ENCODE results near the gene LIN54.
"Not testable (repeated sequence)": the region's sequence is repeated elsewhere in the genome, so short reads cannot be mapped to it uniquely, and the experiment has no call there.

Gene LIN54

DNA sequence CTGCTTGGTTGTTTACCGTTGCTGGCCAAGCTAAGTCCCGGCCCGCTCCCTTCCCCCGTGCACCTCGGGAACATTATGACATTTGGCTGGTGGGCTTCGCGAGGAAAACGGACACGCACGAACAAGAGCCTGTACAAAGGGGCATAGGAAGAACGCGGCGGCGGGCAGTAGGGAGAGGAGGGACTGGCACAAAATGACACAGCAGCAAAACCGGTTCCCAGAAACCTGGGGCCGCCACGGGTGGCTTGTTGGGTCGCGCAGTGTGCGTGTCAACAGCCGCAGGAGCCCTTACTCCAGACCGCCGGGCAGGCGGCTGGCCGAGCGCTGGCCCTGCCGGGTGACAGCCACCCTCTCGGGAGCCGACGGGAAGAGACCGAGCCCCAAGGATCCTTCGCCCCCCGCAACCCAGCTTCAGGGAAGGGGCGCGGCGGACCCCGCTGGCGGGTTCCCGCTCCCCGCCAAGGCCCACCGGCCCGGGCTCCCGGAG lies 1.6 kb upstream of the LIN54 start:
- DNase-seq (ENCODE audit: insufficient read length, low spot score) (no peak), FAIRE-seq (peak; percentile 52)
- no peak for TF ChIP-seq POLR2A (IDR thresholded peaks at IDR 0.05; ENCODE audit: low read depth, low read length)
- TF ChIP-seq TAF1 (IDR thresholded peaks at IDR 0.05; ENCODE audit: low read depth, low read length): no peak

DNA sequence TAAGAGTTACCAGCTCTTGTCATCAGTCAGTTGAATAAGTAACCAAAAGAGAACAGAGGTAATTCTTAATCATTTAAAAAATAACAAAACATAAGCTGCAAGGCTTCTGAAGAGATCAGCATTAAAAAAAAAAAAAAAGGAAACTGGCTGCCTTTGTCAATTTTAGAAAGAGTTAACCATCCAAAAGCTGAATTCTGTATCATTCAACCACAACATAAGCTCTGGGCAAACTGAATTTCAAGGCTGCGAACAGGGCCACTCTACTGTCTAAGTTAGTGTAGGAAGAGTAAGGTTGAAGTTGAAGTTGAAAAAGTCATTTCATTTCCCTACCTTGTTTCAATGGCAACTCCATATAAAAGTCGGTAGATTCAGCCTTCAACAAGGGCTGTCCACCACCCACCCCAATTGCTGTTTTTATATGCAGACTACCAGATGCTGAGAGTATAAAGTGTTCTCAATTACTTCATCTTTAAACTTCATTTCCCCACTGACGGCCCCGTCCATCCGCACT lies 1.1 kb upstream of the LIN54 start:
- FAIRE-seq (peak; percentile 45), DNase-seq (ENCODE audit: insufficient read length, low spot score) (no peak)
- TF ChIP-seq TAF1 (IDR thresholded peaks at IDR 0.05; ENCODE audit: low read depth, low read length): no peak
- TF ChIP-seq POLR2A (IDR thresholded peaks at IDR 0.05; ENCODE audit: low read depth, low read length): no peak
- TF ChIP-seq POLR2AphosphoS5 (IDR thresholded peaks at IDR 0.05; ENCODE audit: low read depth, low read length): no peak
- TF ChIP-seq SPI1 (IDR thresholded peaks at IDR 0.05; ENCODE audit: low read depth, low read length): no peak

DNA sequence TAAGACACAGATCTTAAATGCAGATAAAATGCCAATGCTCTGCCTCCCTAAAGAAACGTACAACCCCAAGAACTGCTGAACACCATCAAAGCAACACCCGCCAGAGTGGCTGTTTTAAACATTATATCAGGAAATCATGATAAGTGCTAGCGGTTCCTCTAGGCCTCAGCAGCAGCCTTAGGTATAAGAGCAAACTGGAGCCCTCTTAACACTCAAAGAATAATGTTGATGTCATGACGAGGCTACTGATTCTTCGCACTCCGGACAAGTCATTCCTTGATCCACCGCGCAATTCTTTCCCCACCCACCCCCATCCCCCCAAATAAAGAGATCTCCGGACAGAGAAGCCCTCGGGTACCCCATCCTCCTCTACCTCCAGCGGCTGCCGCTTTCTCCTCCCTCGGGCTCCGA lies 507 bp downstream of the LIN54 start:
- DNase-seq (ENCODE audit: insufficient read length, low spot score) (no peak), FAIRE-seq (no peak)
- TF ChIP-seq TAF1 (IDR thresholded peaks at IDR 0.05; ENCODE audit: low read depth, low read length): no peak
- no peak for TF ChIP-seq POU2F2 (IDR thresholded peaks at IDR 0.05; ENCODE audit: low read depth, low read length)
- no peak for TF ChIP-seq SPI1 (IDR thresholded peaks at IDR 0.05; ENCODE audit: low read depth, low read length)
- TF ChIP-seq POLR2A (IDR thresholded peaks at IDR 0.05; ENCODE audit: low read depth, low read length): no peak
- TF ChIP-seq PAX5 (IDR thresholded peaks at IDR 0.05; ENCODE audit: insufficient read depth, low read length, severe bottlenecking): no peak
- TF ChIP-seq POLR2AphosphoS5 (IDR thresholded peaks at IDR 0.05; ENCODE audit: low read depth, low read length): no peak

DNA sequence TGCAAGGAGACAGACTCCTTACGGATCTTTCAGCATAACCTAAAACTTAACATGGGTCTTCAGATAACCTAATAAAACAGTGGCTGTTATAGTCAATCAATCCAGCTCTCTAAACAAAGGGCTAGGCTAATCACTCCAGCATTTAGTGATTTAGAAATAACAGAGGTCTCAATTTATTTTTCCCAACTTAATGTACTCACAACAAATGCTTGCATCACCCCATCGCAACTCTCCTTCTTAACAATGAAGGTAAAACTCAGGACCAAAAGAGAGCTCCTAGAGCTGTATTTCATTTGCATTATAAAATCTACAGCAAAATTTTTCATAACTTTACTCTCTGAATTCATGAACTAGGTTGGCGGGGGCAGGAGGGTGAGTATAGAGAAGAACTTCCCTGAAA lies 1.1 kb downstream of the LIN54 start:
- DNase-seq (ENCODE audit: insufficient read length, low spot score) (no peak), FAIRE-seq (no peak)
- TF ChIP-seq PAX5 (IDR thresholded peaks at IDR 0.05; ENCODE audit: insufficient read depth, low read length, severe bottlenecking) (no peak), POLR2AphosphoS5 (IDR thresholded peaks at IDR 0.05; ENCODE audit: low read depth, low read length) (no peak), SPI1 (IDR thresholded peaks at IDR 0.05; ENCODE audit: low read depth, low read length) (no peak), POLR2A (IDR thresholded peaks at IDR 0.05; ENCODE audit: low read depth, low read length) (no peak), POU2F2 (IDR thresholded peaks at IDR 0.05; ENCODE audit: low read depth, low read length) (no peak), TAF1 (IDR thresholded peaks at IDR 0.05; ENCODE audit: low read depth, low read length) (no peak)

DNA sequence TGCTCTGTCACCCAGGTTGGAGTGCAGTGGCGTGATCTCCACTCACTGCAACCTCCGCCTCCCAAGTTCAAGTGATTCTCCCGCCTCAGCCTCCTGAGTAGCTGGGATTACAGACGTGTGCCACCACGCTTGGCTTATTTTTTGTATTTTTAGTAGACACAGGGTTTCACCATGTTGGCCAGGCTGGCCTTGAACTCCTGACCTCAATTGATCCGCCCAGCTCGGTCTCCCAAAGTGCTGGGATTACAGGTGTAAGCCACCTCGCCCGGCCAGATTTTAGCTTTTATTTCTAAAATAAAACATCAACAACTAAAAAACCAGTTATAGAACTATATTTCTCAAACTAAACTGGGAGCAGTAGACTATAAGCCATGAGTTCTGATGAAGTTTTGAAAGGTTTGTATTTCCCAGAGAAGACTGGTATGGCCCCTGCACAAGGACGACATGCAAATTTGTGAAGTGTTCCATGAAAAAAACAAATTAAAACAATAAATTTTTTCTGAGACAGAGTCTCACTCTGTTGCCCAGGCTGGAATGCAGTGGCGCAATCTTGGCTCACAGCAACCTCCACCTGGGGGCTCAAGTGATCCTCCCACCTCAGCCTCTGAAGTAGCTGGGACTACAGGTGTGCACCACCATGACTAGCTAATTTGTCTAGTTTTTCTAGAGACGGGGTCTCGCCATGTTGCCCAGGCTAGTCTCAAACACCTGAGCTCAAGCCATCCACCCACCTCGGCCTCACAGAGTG lies 7.4 kb downstream of the LIN54 start:
- DNase-seq (ENCODE audit: insufficient read length, low spot score); FAIRE-seq: not testable (repeated sequence)

DNA sequence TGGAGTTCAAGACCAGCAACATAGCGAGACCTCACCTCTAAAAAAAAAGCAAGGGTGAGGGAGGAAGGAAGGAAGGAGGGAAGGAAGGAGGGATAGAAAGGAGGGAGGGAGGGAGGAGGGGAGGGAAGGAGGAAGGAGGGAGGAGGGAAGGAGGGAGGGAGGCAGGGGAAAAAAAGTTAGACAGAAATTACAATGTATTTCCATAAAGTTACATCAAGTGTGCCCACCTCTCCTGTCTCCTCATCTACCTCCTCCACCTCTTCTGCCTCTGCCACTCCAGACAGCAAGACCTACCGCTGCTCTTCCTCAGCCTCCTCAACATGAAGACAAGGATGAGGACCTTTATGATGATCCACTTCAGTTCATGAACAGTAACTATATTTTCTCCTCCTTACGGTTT lies 8.3 kb downstream of the LIN54 start:
- no peak for FAIRE-seq
- DNase-seq (ENCODE audit: insufficient read length, low spot score): no peak
- TF ChIP-seq TAF1 (IDR thresholded peaks at IDR 0.05; ENCODE audit: low read depth, low read length): no peak
- TF ChIP-seq SPI1 (IDR thresholded peaks at IDR 0.05; ENCODE audit: low read depth, low read length): no peak
- no peak for TF ChIP-seq POLR2A (IDR thresholded peaks at IDR 0.05; ENCODE audit: low read depth, low read length)
- TF ChIP-seq POU2F2 (IDR thresholded peaks at IDR 0.05; ENCODE audit: low read depth, low read length): no peak
- TF ChIP-seq POLR2AphosphoS5 (IDR thresholded peaks at IDR 0.05; ENCODE audit: low read depth, low read length): no peak

DNA sequence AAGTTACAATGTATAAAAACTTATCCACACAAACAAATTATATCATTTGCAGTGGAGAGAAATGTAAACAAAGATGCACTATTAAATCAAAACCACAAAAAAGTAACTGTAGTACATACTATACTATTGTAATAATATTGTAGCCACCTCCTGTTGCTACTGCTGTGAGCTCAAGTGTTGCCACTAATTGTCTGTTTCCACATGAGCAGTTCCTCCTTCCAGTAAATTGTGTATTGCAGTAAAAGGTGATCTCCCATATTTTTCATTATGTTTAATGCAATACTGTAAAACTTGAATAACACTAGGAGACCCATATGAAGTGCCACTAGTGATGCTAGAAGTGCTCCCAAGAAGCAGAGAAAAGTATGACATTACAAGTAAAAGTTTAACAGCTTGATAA lies 11.7 kb downstream of the LIN54 start:
- TF ChIP-seq POU2F2 (IDR thresholded peaks at IDR 0.05; ENCODE audit: low read depth, low read length) (no peak), PAX5 (IDR thresholded peaks at IDR 0.05; ENCODE audit: insufficient read depth, low read length, severe bottlenecking) (no peak), SPI1 (IDR thresholded peaks at IDR 0.05; ENCODE audit: low read depth, low read length) (no peak), POLR2A (IDR thresholded peaks at IDR 0.05; ENCODE audit: low read depth, low read length) (no peak), TAF1 (IDR thresholded peaks at IDR 0.05; ENCODE audit: low read depth, low read length) (no peak), POLR2AphosphoS5 (IDR thresholded peaks at IDR 0.05; ENCODE audit: low read depth, low read length) (no peak)
- no peak for DNase-seq (ENCODE audit: insufficient read length, low spot score)
- FAIRE-seq: no peak

DNA sequence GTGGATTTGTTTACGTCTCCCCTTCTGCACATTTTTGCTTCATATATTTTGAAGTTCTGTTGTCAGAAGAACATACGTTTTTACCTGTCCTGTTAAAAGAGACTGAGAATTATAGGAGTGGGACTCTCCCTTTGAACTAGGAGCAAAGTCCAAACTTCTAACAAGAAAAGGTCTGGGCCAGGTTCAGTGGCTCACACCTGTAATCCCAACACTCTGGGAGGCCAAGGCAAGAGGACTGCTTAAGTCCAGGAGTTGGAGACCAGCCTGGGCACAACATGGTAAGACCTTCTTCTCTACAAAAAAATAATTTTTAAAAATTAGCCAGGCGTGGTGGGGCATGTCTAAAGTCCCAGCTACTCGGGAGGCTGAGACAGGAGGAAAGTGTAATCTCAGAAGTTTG lies 15.8 kb downstream of the LIN54 start:
- DNase-seq (ENCODE audit: insufficient read length, low spot score) (no peak), FAIRE-seq (no peak)
- no peak for TF ChIP-seq TAF1 (IDR thresholded peaks at IDR 0.05; ENCODE audit: low read depth, low read length)
- TF ChIP-seq POLR2A (IDR thresholded peaks at IDR 0.05; ENCODE audit: low read depth, low read length): no peak
- TF ChIP-seq POU2F2 (IDR thresholded peaks at IDR 0.05; ENCODE audit: low read depth, low read length): no peak
- TF ChIP-seq POLR2AphosphoS5 (IDR thresholded peaks at IDR 0.05; ENCODE audit: low read depth, low read length): no peak
- no peak for TF ChIP-seq PAX5 (IDR thresholded peaks at IDR 0.05; ENCODE audit: insufficient read depth, low read length, severe bottlenecking)
- no peak for TF ChIP-seq SPI1 (IDR thresholded peaks at IDR 0.05; ENCODE audit: low read depth, low read length)

DNA sequence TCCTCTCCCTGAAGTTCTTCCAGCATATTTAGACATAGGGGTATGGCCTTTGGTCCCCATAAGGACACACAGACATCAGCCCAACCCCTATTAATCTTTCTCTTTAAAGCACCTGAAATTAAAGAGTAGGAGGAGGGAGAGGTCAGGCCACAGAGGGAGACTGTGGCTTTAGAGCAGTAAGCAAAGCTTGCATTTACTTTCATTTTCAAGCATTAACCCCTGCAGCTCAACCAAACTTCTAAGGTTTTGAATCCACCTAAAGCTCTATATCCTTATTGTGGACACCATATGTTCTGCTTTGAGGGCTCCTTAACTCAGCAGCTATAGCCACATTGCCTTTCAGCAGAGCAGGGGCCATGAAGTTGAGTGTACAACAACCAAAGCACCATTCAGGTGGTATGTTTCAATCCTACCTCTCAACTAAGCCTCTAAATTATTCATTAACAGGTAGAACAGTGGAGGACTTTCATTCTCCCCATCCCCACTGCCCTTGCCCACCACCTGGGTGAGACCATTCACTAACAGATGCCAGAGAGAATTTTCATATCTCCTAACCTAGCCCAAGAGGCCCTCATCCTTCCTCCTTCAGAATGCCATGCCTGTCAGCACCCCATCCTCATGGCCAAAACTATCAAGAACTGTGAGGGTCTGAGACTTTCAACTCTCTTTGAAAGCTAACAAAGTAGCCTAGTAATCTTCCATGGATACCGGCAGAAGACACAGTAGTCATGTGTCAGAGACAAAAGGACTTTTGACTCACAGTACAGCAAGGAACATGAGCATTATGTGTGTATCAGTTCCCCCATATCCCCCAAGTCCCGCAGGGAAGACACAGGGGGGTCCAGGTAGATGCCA lies 20.8 kb downstream of the LIN54 start:
- TF ChIP-seq POLR2A (IDR thresholded peaks at IDR 0.05; ENCODE audit: low read depth, low read length) (no peak), POU2F2 (IDR thresholded peaks at IDR 0.05; ENCODE audit: low read depth, low read length) (0 out of 2 replicates have a peak, but pooled peaks have one; percentile 33)
- FAIRE-seq: peak; percentile 87
- DNase-seq (ENCODE audit: insufficient read length, low spot score): no peak

DNA sequence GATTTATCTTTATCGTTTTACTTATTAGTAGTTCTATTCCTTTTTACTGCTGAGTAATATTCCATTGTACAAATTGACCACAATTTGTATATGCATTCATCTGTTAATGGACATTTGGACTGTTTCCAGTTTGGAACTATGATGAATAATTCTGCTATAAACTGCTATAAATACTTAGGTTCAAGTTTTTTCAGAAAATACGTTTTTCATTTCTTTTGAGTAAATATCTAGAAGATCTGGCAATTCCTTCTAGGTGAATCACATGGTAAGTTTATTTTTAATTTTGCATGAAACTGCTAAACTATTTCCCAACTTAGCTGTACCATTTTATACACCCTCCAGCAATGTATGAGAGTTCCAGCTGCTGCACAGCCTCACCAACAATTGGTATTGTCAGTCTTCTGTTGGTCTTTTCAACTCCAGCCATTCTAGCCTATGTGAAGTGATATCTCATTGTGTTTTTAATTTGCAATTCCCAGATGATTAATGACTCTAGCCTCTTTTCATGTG lies 22.2 kb downstream of the LIN54 start:
- FAIRE-seq (no peak), DNase-seq (ENCODE audit: insufficient read length, low spot score) (no peak)
- no peak for TF ChIP-seq POLR2AphosphoS5 (IDR thresholded peaks at IDR 0.05; ENCODE audit: low read depth, low read length)
- TF ChIP-seq SPI1 (IDR thresholded peaks at IDR 0.05; ENCODE audit: low read depth, low read length): no peak
- TF ChIP-seq TAF1 (IDR thresholded peaks at IDR 0.05; ENCODE audit: low read depth, low read length): no peak
- no peak for TF ChIP-seq POU2F2 (IDR thresholded peaks at IDR 0.05; ENCODE audit: low read depth, low read length)
- TF ChIP-seq PAX5 (IDR thresholded peaks at IDR 0.05; ENCODE audit: insufficient read depth, low read length, severe bottlenecking): no peak
- TF ChIP-seq POLR2A (IDR thresholded peaks at IDR 0.05; ENCODE audit: low read depth, low read length): no peak

DNA sequence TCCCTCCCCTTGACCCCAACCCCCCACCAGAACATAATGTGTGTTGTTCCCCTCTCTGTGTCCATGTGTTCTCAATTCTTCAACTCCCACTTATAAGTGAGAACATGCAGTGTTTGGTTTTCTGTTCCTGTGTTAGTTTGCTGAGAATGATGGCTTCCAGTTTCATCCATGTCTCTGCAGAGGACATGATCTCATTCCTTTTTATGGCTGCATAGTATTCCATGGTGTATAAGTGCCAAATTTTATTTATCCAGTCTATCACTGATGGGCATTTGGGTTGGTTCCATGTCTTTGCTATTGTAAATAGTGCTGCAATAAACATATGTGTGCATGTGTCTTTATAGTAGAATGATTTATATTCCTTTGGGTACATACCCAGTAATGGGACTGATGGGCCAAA lies 23.1 kb downstream of the LIN54 start:
- DNase-seq (ENCODE audit: insufficient read length, low spot score); FAIRE-seq: not testable (repeated sequence)

Measured in GM12891 (cell line).